ENCODE measurements around the gene CNTN4. TPM values are rescaled to one million over a fixed set of nuclear protein-coding genes. Genes with fewer than 3 reads are reported as not detected.

Gene CNTN4
- total and polyA plus RNA-seq, 4 donors: 1.5 to 30.7 (median 5.7) TPM

GRCh38 chr3:3037156-3037555 is 938.5 kb downstream of the CNTN4 start:
- no peaks in the 10 kb centered on the region for H3K9me3 ChIP-seq (ENCODE audit: control insufficient read depth in 4 of 4, insufficient read depth in 3 of 4, low read length in 3 of 4)
- H3K4me3 ChIP-seq: no peak overlapping the region
- ATAC-seq (ENCODE audit: insufficient read depth, low FRiP score) (no peak), DNase-seq (no peak)
- no peaks in the 10 kb centered on the region for H3K27me3 ChIP-seq (ENCODE audit: control insufficient read depth in 3 of 3, insufficient read depth in 3 of 3, low read length in 2 of 3)
- TF ChIP-seq, protein P1, sequence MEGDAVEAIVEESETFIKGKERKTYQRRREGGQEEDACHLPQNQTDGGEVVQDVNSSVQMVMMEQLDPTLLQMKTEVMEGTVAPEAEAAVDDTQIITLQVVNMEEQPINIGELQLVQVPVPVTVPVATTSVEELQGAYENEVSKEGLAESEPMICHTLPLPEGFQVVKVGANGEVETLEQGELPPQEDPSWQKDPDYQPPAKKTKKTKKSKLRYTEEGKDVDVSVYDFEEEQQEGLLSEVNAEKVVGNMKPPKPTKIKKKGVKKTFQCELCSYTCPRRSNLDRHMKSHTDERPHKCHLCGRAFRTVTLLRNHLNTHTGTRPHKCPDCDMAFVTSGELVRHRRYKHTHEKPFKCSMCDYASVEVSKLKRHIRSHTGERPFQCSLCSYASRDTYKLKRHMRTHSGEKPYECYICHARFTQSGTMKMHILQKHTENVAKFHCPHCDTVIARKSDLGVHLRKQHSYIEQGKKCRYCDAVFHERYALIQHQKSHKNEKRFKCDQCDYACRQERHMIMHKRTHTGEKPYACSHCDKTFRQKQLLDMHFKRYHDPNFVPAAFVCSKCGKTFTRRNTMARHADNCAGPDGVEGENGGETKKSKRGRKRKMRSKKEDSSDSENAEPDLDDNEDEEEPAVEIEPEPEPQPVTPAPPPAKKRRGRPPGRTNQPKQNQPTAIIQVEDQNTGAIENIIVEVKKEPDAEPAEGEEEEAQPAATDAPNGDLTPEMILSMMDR (IDR thresholded peaks at IDR 0.05; ENCODE audit: control extremely low read depth, extremely low read depth): no peak
- peaks cover 0 to 8% (median 4%) of the 10 kb centered on the region in 5 donors for H3K4me1 ChIP-seq (ENCODE audit: control insufficient read depth in 5 of 5, insufficient read depth in 5 of 5, low read length in 5 of 5)
- WGBS, 2 donors: 92 to 93% methylated on average over 13 of the region's 13 CpGs
- no peak overlapping the region for H3K27ac ChIP-seq (ENCODE audit: low read depth in 1 of 2, low read length in 1 of 2)
- H3K36me3 ChIP-seq (ENCODE audit: control insufficient read depth in 4 of 4, insufficient read depth in 4 of 4, low read length in 4 of 4): no peaks in the 10 kb centered on the region
- H3K9ac ChIP-seq (ENCODE audit: insufficient read depth in 1 of 2, low read length in 2 of 2): no peak overlapping the region

DNA sequence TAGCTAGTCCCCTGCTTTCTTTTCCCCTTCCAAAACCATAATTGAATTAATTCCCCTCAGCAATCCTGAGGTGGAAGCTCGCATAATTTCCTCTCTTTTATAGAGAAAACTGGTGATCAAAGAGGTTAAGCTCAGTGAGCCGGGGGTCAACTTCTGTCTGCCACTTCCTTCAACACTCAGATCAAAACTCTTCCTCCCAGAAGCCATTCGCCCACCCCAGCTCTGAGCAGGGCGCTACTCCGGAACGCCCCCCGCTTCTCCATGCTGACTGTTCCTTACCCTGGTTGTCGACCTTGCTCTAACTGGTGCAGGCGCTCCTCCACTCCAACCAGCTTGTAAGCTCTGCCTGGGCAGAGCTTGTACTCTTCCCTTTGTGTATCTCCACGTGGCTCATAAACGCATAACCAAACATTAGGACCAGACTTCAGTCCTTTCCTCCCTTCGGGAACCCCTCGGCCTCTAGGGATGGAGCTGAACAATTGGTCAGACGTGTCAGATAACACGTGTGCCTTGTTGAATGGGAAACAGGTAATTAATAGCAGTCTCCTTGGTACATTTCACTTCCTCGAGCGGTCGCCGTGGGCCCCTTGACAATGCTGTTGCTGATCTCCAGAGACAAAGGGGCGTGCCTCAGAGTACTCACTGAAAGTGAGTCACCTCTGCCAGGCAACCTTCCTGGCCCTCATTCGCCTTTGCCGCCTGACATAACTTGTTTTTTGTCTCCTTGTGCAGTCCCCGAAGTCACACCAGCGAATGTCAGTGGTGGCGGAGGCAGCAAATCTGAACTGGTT is 939.7 kb downstream of the CNTN4 start:
- WGBS, 2 donors: 74 to 85% methylated on average over 25 of the region's 25 CpGs
- TF ChIP-seq, protein P1 (IDR thresholded peaks at IDR 0.05; ENCODE audit: control extremely low read depth, extremely low read depth): no peak
- no peak overlapping the region for H3K4me3 ChIP-seq
- no peaks in the 10 kb centered on the region for H3K4me1 ChIP-seq (ENCODE audit: control insufficient read depth in 5 of 5, insufficient read depth in 5 of 5, low read length in 5 of 5)
- no peak overlapping the region for H3K9ac ChIP-seq (ENCODE audit: insufficient read depth in 1 of 2, low read length in 2 of 2)
- H3K36me3 ChIP-seq (ENCODE audit: control insufficient read depth in 4 of 4, insufficient read depth in 4 of 4, low read length in 4 of 4): no peaks in the 10 kb centered on the region
- ATAC-seq (ENCODE audit: insufficient read depth, low FRiP score): peak; percentile 39
- DNase-seq: no peak
- no peaks in the 10 kb centered on the region for H3K9me3 ChIP-seq (ENCODE audit: control insufficient read depth in 4 of 4, insufficient read depth in 3 of 4, low read length in 3 of 4)
- H3K27me3 ChIP-seq (ENCODE audit: control insufficient read depth in 3 of 3, insufficient read depth in 3 of 3, low read length in 2 of 3): no peaks in the 10 kb centered on the region
- no peak overlapping the region for H3K27ac ChIP-seq (ENCODE audit: low read depth in 1 of 2, low read length in 1 of 2)

DNA sequence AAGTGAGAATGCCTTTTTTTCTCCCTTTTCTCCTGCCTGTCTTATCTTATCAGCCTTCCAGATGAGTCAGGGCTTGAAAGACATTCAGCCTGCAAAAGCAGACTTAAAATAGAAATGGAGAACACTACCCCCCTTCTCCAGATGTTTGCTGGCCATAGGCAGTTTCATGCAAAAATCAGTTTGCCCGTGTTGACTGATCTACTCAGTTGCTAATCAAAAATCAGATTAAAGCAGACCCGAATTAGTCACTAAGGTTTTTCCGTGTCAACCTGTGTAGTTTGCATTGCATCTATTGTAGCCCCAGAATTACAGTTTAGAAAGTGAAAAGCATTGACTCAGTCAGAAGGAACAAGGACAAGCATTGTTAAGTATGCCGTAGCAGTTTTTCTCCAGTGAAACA is 955.3 kb downstream of the CNTN4 start:
- no peak overlapping the region for H3K9ac ChIP-seq (ENCODE audit: insufficient read depth in 1 of 2, low read length in 2 of 2)
- no peak for DNase-seq

More for the DNA sequence above, 955.3 kb downstream of the CNTN4 start:
- no peaks in the 10 kb centered on the region for H3K27me3 ChIP-seq (ENCODE audit: control insufficient read depth in 3 of 3, insufficient read depth in 3 of 3, low read length in 2 of 3)
- H3K9me3 ChIP-seq (ENCODE audit: control insufficient read depth in 4 of 4, insufficient read depth in 3 of 4, low read length in 3 of 4): no peaks in the 10 kb centered on the region
- no peaks in the 10 kb centered on the region for H3K36me3 ChIP-seq (ENCODE audit: control insufficient read depth in 4 of 4, insufficient read depth in 4 of 4, low read length in 4 of 4)
- H3K27ac ChIP-seq (ENCODE audit: low read depth in 1 of 2, low read length in 1 of 2): no peak overlapping the region
- no peak for ATAC-seq (ENCODE audit: insufficient read depth, low FRiP score)
- H3K4me3 ChIP-seq: no peak overlapping the region
- 59 to 84% methylated on average over 4 of the region's 4 CpGs for WGBS, 2 donors
- TF ChIP-seq, protein P1 (IDR thresholded peaks at IDR 0.05; ENCODE audit: control extremely low read depth, extremely low read depth): no peak
- no peaks in the 10 kb centered on the region for H3K4me1 ChIP-seq (ENCODE audit: control insufficient read depth in 5 of 5, insufficient read depth in 5 of 5, low read length in 5 of 5)
